ENCODE measurements around the gene CCDC14. TPM values are rescaled to one million over a fixed set of nuclear protein-coding genes. Genes with fewer than 3 reads are reported as not detected.

CCDC14 gene
- polyA plus RNA-seq, 1 donor from 2014 or later = 266 TPM

DNA sequence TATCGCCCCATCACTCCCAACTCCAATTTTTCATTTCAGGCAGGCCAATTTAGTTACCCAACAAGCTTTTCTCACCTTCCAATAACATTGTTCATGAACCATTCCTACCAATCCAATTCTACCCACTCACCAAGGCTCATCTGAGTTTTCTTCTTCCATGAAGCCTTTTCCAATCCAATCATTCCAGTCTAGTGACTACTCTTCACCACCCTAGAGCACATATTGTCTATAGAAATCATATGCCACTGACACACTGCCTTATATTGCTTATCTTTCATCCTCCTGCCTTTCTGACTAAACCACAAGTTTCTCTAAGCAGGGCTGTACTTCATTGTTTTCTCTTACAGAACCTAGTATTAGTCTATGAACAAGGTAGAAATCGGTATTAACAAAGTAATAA, 11.4 kb downstream of the CCDC14 start:
- Histone ChIP-seq H3K9me3 (ENCODE audit: low read length) (no peaks in the 10 kb centered on the region), H3F3A (ENCODE audit: insufficient read depth, low read length, poor library complexity, severe bottlenecking) (no peaks in the 10 kb centered on the region), H3K9ac (ENCODE audit: low read length) (no peak overlapping the region), H3K4me3 (ENCODE audit: low read length) (no peak overlapping the region), H3K36me3 (ENCODE audit: insufficient read depth, low read length) (peaks cover 17% of the 10 kb centered on the region), H3K27ac (ENCODE audit: low read length) (no peak overlapping the region), H3K79me2 (replicated peaks; ENCODE audit: insufficient read depth, low read length) (no peaks in the 10 kb centered on the region), H4K20me1 (ENCODE audit: insufficient read depth) (no peaks in the 10 kb centered on the region), H2AFZ (ENCODE audit: low read depth, low read length) (no peak overlapping the region), H3K27me3 (ENCODE audit: insufficient read depth, low read depth, low read length) (no peaks in the 10 kb centered on the region), H3K9me2 (ENCODE audit: insufficient read depth, low read length) (no peaks in the 10 kb centered on the region), H3K4me2 (ENCODE audit: low read length) (no peak overlapping the region)
- TF ChIP-seq REST (IDR thresholded peaks at IDR 0.05; ENCODE audit: borderline replicate concordance) (no peak), RAD21 (conservative IDR thresholded peaks at IDR 0.05) (no peak), MXI1 (conservative IDR thresholded peaks at IDR 0.05; ENCODE audit: poor library complexity, severe bottlenecking) (no peak), SMC3 (conservative IDR thresholded peaks at IDR 0.05; ENCODE audit: poor library complexity) (no peak)
- TF ChIP-seq, protein P1, sequence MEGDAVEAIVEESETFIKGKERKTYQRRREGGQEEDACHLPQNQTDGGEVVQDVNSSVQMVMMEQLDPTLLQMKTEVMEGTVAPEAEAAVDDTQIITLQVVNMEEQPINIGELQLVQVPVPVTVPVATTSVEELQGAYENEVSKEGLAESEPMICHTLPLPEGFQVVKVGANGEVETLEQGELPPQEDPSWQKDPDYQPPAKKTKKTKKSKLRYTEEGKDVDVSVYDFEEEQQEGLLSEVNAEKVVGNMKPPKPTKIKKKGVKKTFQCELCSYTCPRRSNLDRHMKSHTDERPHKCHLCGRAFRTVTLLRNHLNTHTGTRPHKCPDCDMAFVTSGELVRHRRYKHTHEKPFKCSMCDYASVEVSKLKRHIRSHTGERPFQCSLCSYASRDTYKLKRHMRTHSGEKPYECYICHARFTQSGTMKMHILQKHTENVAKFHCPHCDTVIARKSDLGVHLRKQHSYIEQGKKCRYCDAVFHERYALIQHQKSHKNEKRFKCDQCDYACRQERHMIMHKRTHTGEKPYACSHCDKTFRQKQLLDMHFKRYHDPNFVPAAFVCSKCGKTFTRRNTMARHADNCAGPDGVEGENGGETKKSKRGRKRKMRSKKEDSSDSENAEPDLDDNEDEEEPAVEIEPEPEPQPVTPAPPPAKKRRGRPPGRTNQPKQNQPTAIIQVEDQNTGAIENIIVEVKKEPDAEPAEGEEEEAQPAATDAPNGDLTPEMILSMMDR (IDR thresholded peaks at IDR 0.05; ENCODE audit: poor library complexity, severe bottlenecking) = no peak

GRCh38 chr3:123948449-123948848, 12.6 kb downstream of the CCDC14 start:
- Histone ChIP-seq H3F3A (ENCODE audit: insufficient read depth, low read length, poor library complexity, severe bottlenecking) (no peaks in the 10 kb centered on the region), H3K4me3 (ENCODE audit: low read length) (no peak overlapping the region), H3K9me2 (ENCODE audit: insufficient read depth, low read length) (no peaks in the 10 kb centered on the region), H2AFZ (ENCODE audit: low read depth, low read length) (no peak overlapping the region), H3K9ac (ENCODE audit: low read length) (no peak overlapping the region), H3K9me3 (ENCODE audit: low read length) (no peaks in the 10 kb centered on the region), H3K36me3 (ENCODE audit: insufficient read depth, low read length) (peaks cover 20% of the 10 kb centered on the region), H3K4me2 (ENCODE audit: low read length) (no peak overlapping the region), H4K20me1 (ENCODE audit: insufficient read depth) (no peaks in the 10 kb centered on the region), H3K79me2 (replicated peaks; ENCODE audit: insufficient read depth, low read length) (no peaks in the 10 kb centered on the region), H3K27ac (ENCODE audit: low read length) (no peak overlapping the region), H3K27me3 (ENCODE audit: insufficient read depth, low read depth, low read length) (no peaks in the 10 kb centered on the region)
- TF ChIP-seq RAD21 (conservative IDR thresholded peaks at IDR 0.05) (no peak), SMC3 (conservative IDR thresholded peaks at IDR 0.05; ENCODE audit: poor library complexity) (no peak), TAF1 (IDR thresholded peaks at IDR 0.05; ENCODE audit: low read depth) (no peak), POLR2AphosphoS5 (IDR thresholded peaks at IDR 0.05) (no peak), EZH2 (IDR thresholded peaks at IDR 0.05; ENCODE audit: borderline replicate concordance, insufficient read depth, low read length, poor library complexity, severe bottlenecking) (no peak), MXI1 (conservative IDR thresholded peaks at IDR 0.05; ENCODE audit: poor library complexity, severe bottlenecking) (no peak), EP300 (conservative IDR thresholded peaks at IDR 0.05; ENCODE audit: poor library complexity, severe bottlenecking) (no peak), REST (IDR thresholded peaks at IDR 0.05; ENCODE audit: borderline replicate concordance) (no peak)
- TF ChIP-seq, protein P1 (IDR thresholded peaks at IDR 0.05; ENCODE audit: poor library complexity, severe bottlenecking) = no peak
